K562 (cell line): Measurements from ENCODE around the gene MYH9. TPM values are rescaled to one million over a fixed set of nuclear protein-coding genes. Genes with fewer than 3 reads are reported as not detected.

Experiments
- E2F4 ChIP-seq: sonication (generic); formaldehyde crosslinking; IDR thresholded peaks from 2 replicates; pipeline ENCODE4 v1.8.0; 2022; ENCODE audit warnings: mild to moderate bottlenecking, low read depth, missing genetic modification reagents
- E2F8 ChIP-seq: fragments of 450-650 bp; IDR thresholded peaks from 2 replicates; pipeline ENCODE4 v1.7.1; 2018; ENCODE audit warnings: mild to moderate bottlenecking, low read depth; ENCODE audit not compliant: partially characterized antibody
- EGR1 ChIP-seq: fragments of 450-650 bp; conservative IDR thresholded peaks from 2 replicates; pipeline ENCODE4 v1.6.1; 2017; ENCODE audit warnings: mild to moderate bottlenecking
- ETV5 ChIP-seq: sonication (generic); formaldehyde crosslinking; IDR thresholded peaks from 2 replicates; pipeline ENCODE4 v1.4.0; 2020; ENCODE audit warnings: low read depth, mild to moderate bottlenecking, missing genetic modification reagents
- NFIC ChIP-seq: fragments of 450-650 bp; IDR thresholded peaks from 2 replicates; pipeline ENCODE4 v1.6.1; 2017; ENCODE audit warnings: mild to moderate bottlenecking, inconsistent platforms
- PRDM10 ChIP-seq: fragments of 450-650 bp; IDR thresholded peaks from 2 replicates; pipeline ENCODE4 v1.6.1; 2018; ENCODE audit not compliant: partially characterized antibody
- PRMT5 ChIP-seq: sonication (generic); formaldehyde crosslinking; IDR thresholded peaks from 2 replicates; pipeline ENCODE4 v1.5.0; 2020; ENCODE audit warnings: missing genetic modification reagents
- PTRF ChIP-seq: fragments of 450-650 bp; IDR thresholded peaks from 2 replicates; pipeline ENCODE4 v1.6.1; 2016; ENCODE audit warnings: mild to moderate bottlenecking, missing genetic modification characterization, missing compliant biosample characterization
- TOE1 ChIP-seq, 2 experiments: fragments of 450-650 bp in 1 of 2; sonication (generic) in 1 of 2; formaldehyde crosslinking in 1 of 2; IDR thresholded peaks; 2 replicates each; pipeline versions ENCODE4 v1.7.1 to v1.8.0; 2016 to 2022; ENCODE audit warnings: borderline replicate concordance in 2 of 2, mild to moderate bottlenecking in 2 of 2, antibody characterized with exemption in 1 of 2, inconsistent platforms in 1 of 2, low read depth in 1 of 2, missing genetic modification reagents in 1 of 2, moderate library complexity in 1 of 2
- ZBTB49 ChIP-seq: sonication (generic); formaldehyde crosslinking; IDR thresholded peaks from 2 replicates; pipeline ENCODE4 v1.8.0; 2022; ENCODE audit warnings: missing genetic modification reagents, mild to moderate bottlenecking, borderline replicate concordance
- ZNF707 ChIP-seq: fragments of 250-450 bp; sonication (Bioruptor Pico); conservative IDR thresholded peaks from 2 replicates; pipeline ENCODE4 v1.8.0; 2022; ENCODE audit warnings: inconsistent platforms, mild to moderate bottlenecking, moderate library complexity
- polyA plus RNA-seq, 8 experiments: library from polyadenylated mRNA; depleted of rRNA in 4 of 8; stranded (reverse) in 5 of 8; unstranded in 3 of 8; fragments of >200 nt; fragmentation: Nextera tagmentation in 2 of 8; fragmentation: Illumina TruSeq in 1 of 8; extraction: Ambion mirVana in 2 of 8; extraction: Trizol in 1 of 8; gene quantifications; 2 replicates each; pipeline versions ENCODE4 v1.2.1 to v1.2.3, GENCODE V29; 2011 to 2014; ENCODE audit warnings: inconsistent platforms in 1 of 8, missing spikeins in 1 of 8
- total RNA-seq, 7 experiments: library from RNA; depleted of rRNA in 6 of 7; stranded (reverse); fragments of >200 nt in 6 of 7; fragmentation: Illumina TruSeq in 2 of 7; extraction: Trizol in 2 of 7; gene quantifications; 2 replicates each; pipeline versions ENCODE4 v1.2.1 to v1.2.3, GENCODE V29; 2011 to 2021; ENCODE audit warnings: low replicate concordance in 1 of 7
- TF ChIP-seq, protein P1 (sequence below): fragments of 450-650 bp; IDR thresholded peaks from 2 replicates; pipeline ENCODE4 v1.6.1; 2016; ENCODE audit warnings: low read depth, mild to moderate bottlenecking, moderate library complexity

The MYH9 gene
- total and polyA plus RNA-seq, 9 of the 15 experiments (the other 6 are each of a cell fraction or from before 2014, with no cell fraction given), result 0.71 to 111 (median 24.6) TPM

- TF ChIP-seq E2F8 (peak; percentile 36), PTRF (no peak), TOE1 (IDR thresholded peaks at IDR 0.05; ENCODE audit: borderline replicate concordance) (peak; percentile 57; the same call in 1 of the 2 replicates), TOE1 (CRISPR knock-in tag; IDR thresholded peaks at IDR 0.05; ENCODE audit: borderline replicate concordance, low read depth) (no peak), NFIC (peak; percentile 98), ZNF707 (CRISPR knock-in tag) (no peak), ETV5 (CRISPR knock-in tag) (peak; percentile 61; the same call in 1 of the 2 replicates), PRDM10 (peak; percentile 47), PRMT5 (CRISPR knock-in tag) (no peak), E2F4 (CRISPR knock-in tag) (no peak), ZBTB49 (CRISPR knock-in tag) (no peak), EGR1 (peak; percentile 41; the same call in 1 of the 2 replicates)
- TF ChIP-seq, protein P1, sequence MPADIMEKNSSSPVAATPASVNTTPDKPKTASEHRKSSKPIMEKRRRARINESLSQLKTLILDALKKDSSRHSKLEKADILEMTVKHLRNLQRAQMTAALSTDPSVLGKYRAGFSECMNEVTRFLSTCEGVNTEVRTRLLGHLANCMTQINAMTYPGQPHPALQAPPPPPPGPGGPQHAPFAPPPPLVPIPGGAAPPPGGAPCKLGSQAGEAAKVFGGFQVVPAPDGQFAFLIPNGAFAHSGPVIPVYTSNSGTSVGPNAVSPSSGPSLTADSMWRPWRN, result peak; percentile 84
These were observed 19.3 kb downstream of the MYH9 start (continued) for GRCh38 chr22:36368359-36368983.
